PC-3 (cell line): ENCODE measurements around the gene SCAPER. TPM values are rescaled to one million over a fixed set of nuclear protein-coding genes. Genes with fewer than 3 reads are reported as not detected.

Experiments used
- ATAC-seq: fragments of 200-7000 bp; cut with Tn5 transposase; 2 replicates; pipeline ENCODE4 v1.9.1; 2020; ENCODE audit warnings: mild to moderate bottlenecking, moderate library complexity
- BruUV-seq: library from RNA; stranded (reverse); fragments of 400-500 nt; replicated peaks from 2 replicates; lab custom pipeline; 2021; lab: Mats Ljungman, UMichigan
- CTCF ChIA-PET: fragments of 300-600 bp; sonication (Branson Sonifier 250); formaldehyde crosslinking; loops from one replicate; lab custom pipeline; 2022; ENCODE audit warnings: antibody characterized with exemption; lab: Charles Lee
- POLR2A ChIA-PET: fragments of 300-600 bp; sonication (Branson Sonifier 250); formaldehyde crosslinking; loops from one replicate; lab custom pipeline; 2022; ENCODE audit warnings: antibody characterized with exemption; ENCODE audit not compliant: unreplicated experiment; lab: Charles Lee
- DNase-seq: peaks from one replicate; pipeline ENCODE4 v3.0.0-alpha.2; 2015
- H2AFZ ChIP-seq: fragments of 300-600 bp; sonication (generic); 2 replicates; pipeline ENCODE4 v1.6.0; 2016; ENCODE audit warnings: antibody characterized with exemption, low read length
- H3F3A ChIP-seq: fragments of 300-600 bp; sonication (generic); one replicate; pipeline ENCODE4 v1.6.0; 2017; ENCODE audit warnings: antibody characterized with exemption, low read length, control low read depth, mild to moderate bottlenecking; ENCODE audit not compliant: unreplicated experiment
- H3K27ac ChIP-seq: fragments of 300-600 bp; sonication (generic); 2 replicates; pipeline ENCODE4 v1.5.1; 2016; ENCODE audit warnings: mild to moderate bottlenecking, low read length
- H3K27me3 ChIP-seq: fragments of 300-600 bp; sonication (generic); 2 replicates; pipeline ENCODE4 v1.6.1; 2016; ENCODE audit warnings: low read length, mixed read lengths
- H3K36me3 ChIP-seq: fragments of 300-600 bp; sonication (generic); 2 replicates; pipeline ENCODE4 v1.6.1; 2016; ENCODE audit warnings: low read depth, mixed run types, low read length, mixed read lengths
- H3K4me1 ChIP-seq: fragments of 300-600 bp; sonication (generic); 2 replicates; pipeline ENCODE4 v1.5.1; 2016; ENCODE audit warnings: low read length; ENCODE audit not compliant: insufficient read depth
- H3K4me2 ChIP-seq: fragments of 300-600 bp; sonication (generic); 2 replicates; pipeline ENCODE4 v1.6.0; 2016; ENCODE audit warnings: low read length
- H3K4me3 ChIP-seq: fragments of 300-600 bp; sonication (generic); 2 replicates; pipeline ENCODE4 v1.5.1; 2016; ENCODE audit warnings: mild to moderate bottlenecking, low read length, mixed read lengths
- H3K79me2 ChIP-seq: fragments of 300-600 bp; sonication (generic); 2 replicates; pipeline ENCODE4 v1.6.1; 2017; ENCODE audit warnings: low read length, mixed read lengths
- H3K9ac ChIP-seq: fragments of 300-600 bp; sonication (generic); 2 replicates; pipeline ENCODE4 v1.6.0; 2016; ENCODE audit warnings: mild to moderate bottlenecking, low read length
- H3K9me2 ChIP-seq: fragments of 300-600 bp; sonication (generic); replicated peaks from 2 replicates; pipeline ENCODE4 v1.6.1; 2016; ENCODE audit warnings: mixed run types, low read length, mixed read lengths
- H3K9me3 ChIP-seq: fragments of 300-600 bp; sonication (generic); 2 replicates; pipeline ENCODE4 v1.6.1; 2016; ENCODE audit warnings: low read length, mixed read lengths
- H4K20me1 ChIP-seq: fragments of 300-600 bp; sonication (generic); 2 replicates; pipeline ENCODE4 v1.6.1; 2016; ENCODE audit warnings: low read length, mixed read lengths
- EZH2 ChIP-seq: fragments of 300-600 bp; sonication (generic); IDR thresholded peaks from one replicate; pipeline ENCODE4 v1.6.1; 2017; ENCODE audit warnings: antibody characterized with exemption, mild to moderate bottlenecking, low read length; ENCODE audit not compliant: unreplicated experiment
- EZH2phosphoT487 ChIP-seq: fragments of 300-600 bp; sonication (generic); IDR thresholded peaks from 2 replicates; pipeline ENCODE4 v1.6.1; 2018; ENCODE audit warnings: mild to moderate bottlenecking, antibody characterized with exemption, low read length, borderline replicate concordance
- intact Hi-C: fragments of 100-400 bp; cut with micrococcal nuclease; formaldehyde crosslinking; loops from 2 replicates; pipeline ENCODE4 v1.9.0; 2023
- total RNA-seq: library from RNA; depleted of rRNA; stranded (reverse); fragments of >200 nt; gene quantifications from 2 replicates; pipeline ENCODE4 v1.2.3, GENCODE V29; 2014
- TF ChIP-seq, protein P1 (sequence below): fragments of 300-600 bp; sonication (generic); conservative IDR thresholded peaks from 2 replicates; pipeline ENCODE4 v1.5.1; 2017; ENCODE audit warnings: antibody characterized with exemption, low read depth, mild to moderate bottlenecking, low read length

Gene SCAPER
- total RNA-seq, 1 experiment from 2014 or later, result 6.0 TPM

DNA sequence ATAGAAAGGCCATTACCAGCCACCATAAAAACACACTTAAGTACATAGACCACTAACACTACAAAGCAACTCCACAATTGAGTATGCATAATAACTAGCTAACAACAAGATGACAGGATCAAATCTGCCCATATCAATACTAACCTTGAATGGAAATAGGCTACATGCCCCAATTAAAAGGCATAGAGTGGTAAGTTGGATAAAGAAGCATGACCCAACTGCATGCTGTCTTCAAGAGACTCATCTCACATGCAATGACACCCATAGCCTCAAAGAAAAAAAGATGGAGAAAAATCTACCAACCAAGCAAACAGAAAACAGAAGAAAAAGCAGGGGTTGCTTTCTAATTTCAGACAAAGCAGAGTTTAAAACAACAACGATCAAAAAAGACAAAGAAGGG lies 349.9 kb downstream of the SCAPER start:
- ChIA-PET CTCF (no interaction called here), POLR2A (no interaction called here)
- H3K9ac ChIP-seq, result no peak overlapping the region
- no peak overlapping the region for H3K4me3 ChIP-seq
- H3K36me3 ChIP-seq, result no peaks in the 10 kb centered on the region
- BruUV-seq, result no TSS peak
- H3K4me2 ChIP-seq, result no peak overlapping the region
- ATAC-seq (no peak), DNase-seq (no peak)
- H3K9me3 ChIP-seq, result no peaks in the 10 kb centered on the region
- no peak overlapping the region for H2AFZ ChIP-seq
- TF ChIP-seq, protein P1, sequence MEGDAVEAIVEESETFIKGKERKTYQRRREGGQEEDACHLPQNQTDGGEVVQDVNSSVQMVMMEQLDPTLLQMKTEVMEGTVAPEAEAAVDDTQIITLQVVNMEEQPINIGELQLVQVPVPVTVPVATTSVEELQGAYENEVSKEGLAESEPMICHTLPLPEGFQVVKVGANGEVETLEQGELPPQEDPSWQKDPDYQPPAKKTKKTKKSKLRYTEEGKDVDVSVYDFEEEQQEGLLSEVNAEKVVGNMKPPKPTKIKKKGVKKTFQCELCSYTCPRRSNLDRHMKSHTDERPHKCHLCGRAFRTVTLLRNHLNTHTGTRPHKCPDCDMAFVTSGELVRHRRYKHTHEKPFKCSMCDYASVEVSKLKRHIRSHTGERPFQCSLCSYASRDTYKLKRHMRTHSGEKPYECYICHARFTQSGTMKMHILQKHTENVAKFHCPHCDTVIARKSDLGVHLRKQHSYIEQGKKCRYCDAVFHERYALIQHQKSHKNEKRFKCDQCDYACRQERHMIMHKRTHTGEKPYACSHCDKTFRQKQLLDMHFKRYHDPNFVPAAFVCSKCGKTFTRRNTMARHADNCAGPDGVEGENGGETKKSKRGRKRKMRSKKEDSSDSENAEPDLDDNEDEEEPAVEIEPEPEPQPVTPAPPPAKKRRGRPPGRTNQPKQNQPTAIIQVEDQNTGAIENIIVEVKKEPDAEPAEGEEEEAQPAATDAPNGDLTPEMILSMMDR, result no peak
- TF ChIP-seq EZH2 (no peak), EZH2phosphoT487 (no peak)
- H4K20me1 ChIP-seq, result no peaks in the 10 kb centered on the region
- H3F3A ChIP-seq, result no peaks in the 10 kb centered on the region
- no peaks in the 10 kb centered on the region for H3K9me2 ChIP-seq
- H3K27me3 ChIP-seq, result no peaks in the 10 kb centered on the region
- H3K79me2 ChIP-seq, result no peaks in the 10 kb centered on the region
- no peak overlapping the region for H3K27ac ChIP-seq
- H3K4me1 ChIP-seq, result no peaks in the 10 kb centered on the region
- intact Hi-C loops, result no loop called here

- TF ChIP-seq, protein P1, result no peak
- TF ChIP-seq EZH2, result no peak
- no peak for TF ChIP-seq EZH2phosphoT487
- Histone ChIP-seq H4K20me1 (no peaks in the 10 kb centered on the region), H3K4me3 (no peak overlapping the region), H3K79me2 (no peaks in the 10 kb centered on the region), H3K4me2 (no peak overlapping the region), H2AFZ (no peak overlapping the region), H3K9me3 (no peaks in the 10 kb centered on the region), H3K9me2 (no peaks in the 10 kb centered on the region), H3K27me3 (no peaks in the 10 kb centered on the region), H3K9ac (no peak overlapping the region), H3K36me3 (no peaks in the 10 kb centered on the region), H3K27ac (no peak overlapping the region), H3F3A (no peaks in the 10 kb centered on the region), H3K4me1 (no peaks in the 10 kb centered on the region)
- POLR2A ChIA-PET, result no interaction called here
- ATAC-seq (no peak), DNase-seq (no peak)
- BruUV-seq, result no TSS peak
- intact Hi-C loops, result no loop called here
- CTCF ChIA-PET, result no interaction called here
These were observed 351.6 kb downstream of the SCAPER start for GRCh38 chr15:76553564-76553963.

DNA sequence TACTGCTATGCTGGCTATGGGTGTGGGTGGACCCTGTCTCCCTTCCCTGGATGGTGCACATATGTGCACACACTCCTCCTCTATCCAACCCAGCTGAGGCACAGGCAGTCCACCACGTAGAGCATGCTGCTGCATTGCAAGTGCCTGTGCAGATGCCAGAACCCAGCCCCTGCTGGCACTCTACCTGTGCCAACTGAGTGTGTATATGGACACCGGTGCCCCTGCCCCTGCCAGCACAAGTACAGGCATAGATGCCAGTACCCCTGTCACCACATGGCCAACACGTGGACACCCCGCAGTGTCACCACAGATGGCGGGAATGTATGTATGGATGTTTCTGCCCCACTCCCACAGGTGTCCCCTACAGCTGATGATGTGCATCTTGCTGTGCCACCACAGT lies 352.0 kb downstream of the SCAPER start:
- DNase-seq (no peak), ATAC-seq (no peak)
- H3F3A ChIP-seq, result no peaks in the 10 kb centered on the region
- no peak overlapping the region for H3K4me3 ChIP-seq
- H3K27me3 ChIP-seq, result no peaks in the 10 kb centered on the region
- no peaks in the 10 kb centered on the region for H3K79me2 ChIP-seq
- H3K4me2 ChIP-seq, result no peak overlapping the region
- H3K4me1 ChIP-seq, result no peaks in the 10 kb centered on the region
- H3K27ac ChIP-seq, result no peak overlapping the region
- CTCF ChIA-PET, result no interaction called here
- no peaks in the 10 kb centered on the region for H3K9me3 ChIP-seq
- no peak overlapping the region for H2AFZ ChIP-seq
- intact Hi-C loops, result no loop called here
- no peak overlapping the region for H3K9ac ChIP-seq
- TF ChIP-seq, protein P1, result no peak
- TF ChIP-seq EZH2phosphoT487 (no peak), EZH2 (no peak)
- no TSS peak for BruUV-seq
- POLR2A ChIA-PET, result no interaction called here
- H3K9me2 ChIP-seq, result no peaks in the 10 kb centered on the region
- H4K20me1 ChIP-seq, result no peaks in the 10 kb centered on the region
- no peaks in the 10 kb centered on the region for H3K36me3 ChIP-seq
